ENCODE results near the gene HENMT1. TPM values are rescaled to one million over a fixed set of nuclear protein-coding genes. Genes with fewer than 3 reads are reported as not detected.

The HENMT1 gene
- polyA plus RNA-seq, 2 of the 4 experiments (the other 2 are of a cell fraction), result 8.1 to 9.7 TPM

DNA sequence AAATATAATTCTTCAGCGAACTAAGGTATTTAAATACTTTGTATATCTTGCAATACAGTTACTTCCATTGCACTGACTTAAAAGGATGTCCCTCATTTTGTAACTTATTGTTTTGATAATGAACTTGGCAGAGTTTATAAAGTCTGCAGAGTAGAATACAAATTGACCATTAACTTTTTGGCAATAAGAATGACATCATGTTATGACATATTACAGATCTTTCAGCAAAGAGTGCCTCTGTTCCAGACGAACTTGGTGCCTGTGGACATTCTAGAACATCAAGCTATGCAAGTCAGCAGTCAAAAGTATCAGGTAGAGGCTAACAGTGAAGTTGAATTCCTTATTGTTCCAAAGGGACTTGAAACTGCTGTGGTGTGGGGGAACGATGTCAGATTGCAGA is 32.9 kb downstream of the HENMT1 start:
- TF ChIP-seq FOSL2 (IDR thresholded peaks at IDR 0.05), result no peak
- TF ChIP-seq FOSL2 (CRISPR knock-in tag; IDR thresholded peaks at IDR 0.05), result no peak
- TF ChIP-seq HOXA7 (CRISPR knock-in tag; IDR thresholded peaks at IDR 0.05), result no peak
- TF ChIP-seq HOXB13 (CRISPR knock-in tag; IDR thresholded peaks at IDR 0.05; ENCODE audit: low read depth), result no peak
- no peak for TF ChIP-seq POLR2AphosphoS2 (conservative IDR thresholded peaks at IDR 0.05; ENCODE audit: low read length)
- no peak for TF ChIP-seq KDM1A (IDR thresholded peaks at IDR 0.05; ENCODE audit: low read depth)
- TF ChIP-seq, protein P1, sequence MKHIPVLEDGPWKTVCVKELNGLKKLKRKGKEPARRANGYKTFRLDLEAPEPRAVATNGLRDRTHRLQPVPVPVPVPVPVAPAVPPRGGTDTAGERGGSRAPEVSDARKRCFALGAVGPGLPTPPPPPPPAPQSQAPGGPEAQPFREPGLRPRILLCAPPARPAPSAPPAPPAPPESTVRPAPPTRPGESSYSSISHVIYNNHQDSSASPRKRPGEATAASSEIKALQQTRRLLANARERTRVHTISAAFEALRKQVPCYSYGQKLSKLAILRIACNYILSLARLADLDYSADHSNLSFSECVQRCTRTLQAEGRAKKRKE (CRISPR knock-in tag; IDR thresholded peaks at IDR 0.05; ENCODE audit: low read depth), result no peak
- no peak for TF ChIP-seq TP53 (CRISPR knock-in tag; IDR thresholded peaks at IDR 0.05)
- TF ChIP-seq BHLHE40 (IDR thresholded peaks at IDR 0.05; ENCODE audit: low read depth, low read length), result no peak
- no peak for TF ChIP-seq MAZ (IDR thresholded peaks at IDR 0.05; ENCODE audit: borderline replicate concordance, low read depth, low read length)
- no peak for TF ChIP-seq RARB (CRISPR knock-in tag; IDR thresholded peaks at IDR 0.05)
- no peak overlapping the region for H3K4me2 ChIP-seq
- H3K4me3 ChIP-seq, result no peak overlapping the region
- no peak for DNase-seq (ENCODE audit: low read depth in 1 of 2, low spot score in 1 of 2)
- WGBS (ENCODE audit: missing lambda C conversion rate), result 70% methylated on average over 3 of the region's 3 CpGs
- ATAC-seq, result no peak
- H3K9me3 ChIP-seq, result no peaks in the 10 kb centered on the region
- ChIA-PET POLR2A (no interaction called here), CTCF (interaction anchor here (0.9 to 1.8 kb wide), 2 partner anchors 13 to 15 kb away, joined by 3 to 5 read pairs; no protein-coding TSS in a partner anchor)
- H3K27ac ChIP-seq, result no peak overlapping the region
- no peak for FAIRE-seq
- H3K4me1 ChIP-seq, result no peaks in the 10 kb centered on the region

DNA sequence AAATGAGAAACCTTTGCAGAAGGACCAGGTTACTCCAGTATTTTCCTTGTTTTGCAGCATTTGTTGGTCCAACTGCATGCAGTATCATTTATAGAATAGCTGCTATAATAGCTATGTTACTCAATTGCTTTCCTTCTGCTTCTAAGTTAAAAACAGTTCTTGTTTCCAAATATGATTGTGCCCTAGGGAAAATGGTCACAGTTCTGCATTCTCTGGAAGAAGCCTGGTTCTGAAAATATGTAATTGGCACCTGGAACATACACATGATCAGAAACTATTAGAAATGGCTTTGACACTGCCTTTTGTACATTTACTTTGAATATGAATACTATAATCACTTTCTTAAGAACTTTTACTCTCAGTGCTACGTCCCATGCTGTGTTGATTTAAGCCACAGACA is 33.6 kb downstream of the HENMT1 start:
- WGBS (ENCODE audit: missing lambda C conversion rate), result 93% methylated on average over 1 of the region's 1 CpG
- Histone ChIP-seq H3K27ac (no peak overlapping the region), H3K4me2 (no peak overlapping the region), H3K9me3 (no peaks in the 10 kb centered on the region), H3K4me1 (no peaks in the 10 kb centered on the region), H3K4me3 (no peak overlapping the region)
- CTCF ChIA-PET, result interaction anchor here (1.9 kb wide), 1 partner anchor 12 kb away, joined by 4 read pairs; no protein-coding TSS in a partner anchor
- TF ChIP-seq MAFK (IDR thresholded peaks at IDR 0.05; ENCODE audit: partially characterized antibody), result no peak
- no peak for TF ChIP-seq ZSCAN20 (CRISPR knock-in tag; IDR thresholded peaks at IDR 0.05)
- TF ChIP-seq NR3C1 (IDR thresholded peaks at IDR 0.05), result no peak
- TF ChIP-seq MYC (IDR thresholded peaks at IDR 0.05; ENCODE audit: borderline replicate concordance, low read length), result no peak
- TF ChIP-seq PHF8 (IDR thresholded peaks at IDR 0.05; ENCODE audit: borderline replicate concordance, low read depth), result no peak
- POLR2A ChIA-PET, result no interaction called here
- DNase-seq (ENCODE audit: low read depth in 1 of 2, low spot score in 1 of 2), result no peak
- FAIRE-seq, result no peak
- ATAC-seq, result no peak

DNA sequence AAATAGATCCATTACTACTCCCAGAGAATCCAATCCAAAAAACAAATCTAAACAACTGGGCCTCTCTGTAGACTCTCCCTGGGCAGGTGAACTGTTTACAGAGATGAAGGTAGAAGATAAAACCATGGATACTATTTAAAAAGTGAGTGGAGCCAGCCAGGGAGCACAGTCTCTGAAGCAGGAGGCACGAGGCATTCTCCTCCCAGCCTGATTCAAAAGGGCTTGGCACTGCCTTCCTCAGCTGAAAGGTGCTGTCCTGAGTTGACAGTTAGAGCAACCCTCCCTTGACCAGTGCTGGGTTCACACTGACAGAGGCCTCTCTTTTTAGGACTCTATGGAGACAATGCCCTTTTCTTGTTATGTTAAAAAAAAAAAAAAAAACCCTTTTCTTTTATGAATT is 36.8 kb downstream of the HENMT1 start:
- Histone ChIP-seq H3K27ac (no peak overlapping the region), H3K4me1 (no peaks in the 10 kb centered on the region), H3K9me3 (no peaks in the 10 kb centered on the region), H3K4me2 (no peak overlapping the region), H3K4me3 (no peak overlapping the region)
- ATAC-seq (no peak), FAIRE-seq (no peak), DNase-seq (ENCODE audit: low read depth in 1 of 2, low spot score in 1 of 2) (no peak)
- POLR2A ChIA-PET, result no interaction called here
- TF ChIP-seq NFE2L2 (conservative IDR thresholded peaks at IDR 0.05; ENCODE audit: low read length) (no peak), SMC3 (IDR thresholded peaks at IDR 0.05) (no peak), ZC3H11A (IDR thresholded peaks at IDR 0.05) (no peak), ZSCAN20 (CRISPR knock-in tag; IDR thresholded peaks at IDR 0.05) (no peak), CHD2 (IDR thresholded peaks at IDR 0.05; ENCODE audit: low read length, partially characterized antibody) (no peak), RCOR1 (IDR thresholded peaks at IDR 0.05; ENCODE audit: low read depth, low read length) (no peak), POLR2AphosphoS2 (conservative IDR thresholded peaks at IDR 0.05; ENCODE audit: low read length) (no peak), FOXS1 (CRISPR knock-in tag; IDR thresholded peaks at IDR 0.05) (no peak)
- 79% methylated on average over 1 of the region's 1 CpG for WGBS (ENCODE audit: missing lambda C conversion rate)
- CTCF ChIA-PET, result interaction anchor here (0.6 kb wide), 1 partner anchor 1483 kb away, joined by 3 read pairs; no protein-coding TSS in a partner anchor

DNA sequence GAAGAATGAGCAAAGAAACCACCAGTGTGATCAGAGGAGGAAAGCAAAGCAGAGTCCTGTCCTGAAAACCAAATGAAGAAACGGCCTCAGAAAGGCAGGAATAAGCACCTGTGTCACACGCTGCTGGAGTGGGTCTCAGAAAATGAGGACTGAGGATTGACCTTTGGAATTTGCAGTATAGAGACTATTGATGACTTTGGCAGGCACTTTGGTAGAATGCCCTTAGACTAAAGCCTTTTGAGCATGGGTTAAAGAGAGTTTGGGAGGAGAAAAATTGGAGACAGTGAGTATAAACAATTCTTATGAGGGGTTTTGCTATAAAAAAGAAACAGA is 43.2 kb downstream of the HENMT1 start:
- ATAC-seq, result no peak
- H3K9me3 ChIP-seq, result no peaks in the 10 kb centered on the region
- no peaks in the 10 kb centered on the region for H3K4me1 ChIP-seq
- FAIRE-seq, result no peak
- H3K4me3 ChIP-seq, result no peak overlapping the region
- CTCF ChIA-PET, result interaction anchor here (1.0 kb wide), 1 partner anchor 58 kb away, joined by 3 read pairs; the partner anchor contains the start of gene EEIG2
- DNase-seq (ENCODE audit: low read depth in 1 of 2, low spot score in 1 of 2), result no peak
- H3K27ac ChIP-seq, result no peak overlapping the region
- 88% methylated on average over 2 of the region's 2 CpGs for WGBS (ENCODE audit: missing lambda C conversion rate)
- no peak overlapping the region for H3K4me2 ChIP-seq
- TF ChIP-seq TP53 (CRISPR knock-in tag; IDR thresholded peaks at IDR 0.05) (no peak), NR3C1 (IDR thresholded peaks at IDR 0.05) (no peak), MYC (IDR thresholded peaks at IDR 0.05; ENCODE audit: borderline replicate concordance, low read length) (no peak), JUN (IDR thresholded peaks at IDR 0.05) (no peak), MAFK (IDR thresholded peaks at IDR 0.05; ENCODE audit: partially characterized antibody) (no peak), CHD4 (IDR thresholded peaks at IDR 0.05; ENCODE audit: borderline replicate concordance) (no peak), ZSCAN20 (CRISPR knock-in tag; IDR thresholded peaks at IDR 0.05) (no peak), SREBF2 (IDR thresholded peaks at IDR 0.05) (no peak), EHMT2 (IDR thresholded peaks at IDR 0.05; ENCODE audit: low read depth) (no peak), PHF8 (IDR thresholded peaks at IDR 0.05; ENCODE audit: borderline replicate concordance, low read depth) (no peak), CBX8 (IDR thresholded peaks at IDR 0.05) (no peak), RARB (CRISPR knock-in tag; IDR thresholded peaks at IDR 0.05) (no peak), FOXS1 (CRISPR knock-in tag; IDR thresholded peaks at IDR 0.05) (no peak)
- TF ChIP-seq, protein P2, sequence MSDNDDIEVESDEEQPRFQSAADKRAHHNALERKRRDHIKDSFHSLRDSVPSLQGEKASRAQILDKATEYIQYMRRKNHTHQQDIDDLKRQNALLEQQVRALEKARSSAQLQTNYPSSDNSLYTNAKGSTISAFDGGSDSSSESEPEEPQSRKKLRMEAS (IDR thresholded peaks at IDR 0.05), result no peak
- POLR2A ChIA-PET, result no interaction called here
